ENCODE measurements around the gene FXYD2.
A peak's percentile ranks its signal among the peaks of the same experiment; 100 is the strongest.

FXYD2 gene

DNA sequence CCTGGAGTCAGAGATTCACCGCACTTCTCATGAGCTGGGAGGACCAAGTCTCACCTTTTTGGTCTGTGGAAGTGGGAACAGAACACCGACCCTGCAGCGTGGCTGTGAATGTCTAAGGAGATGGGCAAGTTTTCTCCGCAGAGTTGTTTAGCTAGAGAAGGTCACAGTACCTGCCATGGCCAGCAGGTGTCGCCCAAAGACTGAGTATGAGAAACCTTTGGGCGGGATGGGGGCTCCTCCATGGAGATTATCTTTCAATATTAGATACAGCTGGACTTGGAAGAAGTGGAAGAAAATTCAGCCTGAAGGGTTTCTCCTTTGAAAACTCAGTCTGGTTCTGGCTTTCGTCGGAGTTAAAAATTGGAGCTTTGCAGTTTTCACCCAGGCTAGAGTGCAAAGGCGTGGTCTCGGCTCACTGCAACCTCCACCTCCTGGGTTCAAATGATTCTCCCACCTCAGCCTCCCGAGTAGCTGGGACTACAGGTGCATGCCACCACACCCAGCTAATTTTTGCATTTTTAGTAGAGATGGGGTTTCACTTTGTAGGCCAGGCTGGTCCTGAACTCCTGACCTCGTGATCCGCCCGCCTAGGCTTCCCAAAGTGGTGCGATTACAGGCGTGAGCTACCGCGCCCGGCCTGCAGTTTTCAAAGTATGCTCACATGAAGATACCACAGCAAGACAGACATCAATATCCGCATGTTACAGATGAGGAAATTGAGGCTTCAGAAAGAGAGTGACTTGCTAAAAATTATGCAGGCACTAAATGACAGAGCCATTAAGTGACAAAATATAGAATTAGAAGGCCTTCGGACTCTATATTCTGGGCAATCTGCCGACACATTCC, 16.8 kb downstream of the FXYD2 start:
- DNase-seq (ENCODE audit: low read depth), result no peak
- TF ChIP-seq, protein P1, sequence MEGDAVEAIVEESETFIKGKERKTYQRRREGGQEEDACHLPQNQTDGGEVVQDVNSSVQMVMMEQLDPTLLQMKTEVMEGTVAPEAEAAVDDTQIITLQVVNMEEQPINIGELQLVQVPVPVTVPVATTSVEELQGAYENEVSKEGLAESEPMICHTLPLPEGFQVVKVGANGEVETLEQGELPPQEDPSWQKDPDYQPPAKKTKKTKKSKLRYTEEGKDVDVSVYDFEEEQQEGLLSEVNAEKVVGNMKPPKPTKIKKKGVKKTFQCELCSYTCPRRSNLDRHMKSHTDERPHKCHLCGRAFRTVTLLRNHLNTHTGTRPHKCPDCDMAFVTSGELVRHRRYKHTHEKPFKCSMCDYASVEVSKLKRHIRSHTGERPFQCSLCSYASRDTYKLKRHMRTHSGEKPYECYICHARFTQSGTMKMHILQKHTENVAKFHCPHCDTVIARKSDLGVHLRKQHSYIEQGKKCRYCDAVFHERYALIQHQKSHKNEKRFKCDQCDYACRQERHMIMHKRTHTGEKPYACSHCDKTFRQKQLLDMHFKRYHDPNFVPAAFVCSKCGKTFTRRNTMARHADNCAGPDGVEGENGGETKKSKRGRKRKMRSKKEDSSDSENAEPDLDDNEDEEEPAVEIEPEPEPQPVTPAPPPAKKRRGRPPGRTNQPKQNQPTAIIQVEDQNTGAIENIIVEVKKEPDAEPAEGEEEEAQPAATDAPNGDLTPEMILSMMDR (IDR thresholded peaks at IDR 0.05; ENCODE audit: control insufficient read depth, extremely low read depth, insufficient read depth), result peak; percentile 84

DNA sequence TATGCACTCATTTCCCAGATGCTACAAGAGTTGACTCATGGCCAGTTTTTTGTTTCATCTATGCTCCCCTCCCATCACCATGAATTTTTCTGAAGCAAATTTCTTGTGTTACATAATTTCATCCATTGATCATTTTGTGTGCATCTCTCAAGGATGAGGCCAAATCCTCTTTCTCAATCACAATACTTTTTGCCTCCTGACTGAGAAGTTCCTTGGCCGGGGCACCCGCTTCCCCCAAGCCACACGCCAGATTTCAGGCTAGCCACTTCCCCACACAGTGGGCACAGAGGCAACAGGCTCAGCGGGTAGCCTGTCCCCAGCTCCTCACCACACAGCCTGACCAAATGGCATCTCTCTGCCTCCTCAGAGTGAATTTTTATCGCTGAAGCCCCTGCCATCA, 17.7 kb downstream of the FXYD2 start:
- DNase-seq (ENCODE audit: low read depth), result no peak
- H3K4me3 ChIP-seq (ENCODE audit: low read depth, low read length), result no peak overlapping the region
- TF ChIP-seq, protein P1 (IDR thresholded peaks at IDR 0.05; ENCODE audit: control insufficient read depth, extremely low read depth, insufficient read depth), result no peak

More for the DNA sequence above, 16.8 kb downstream of the FXYD2 start:
- H3K4me3 ChIP-seq (ENCODE audit: low read depth, low read length), result no peak overlapping the region

DNA sequence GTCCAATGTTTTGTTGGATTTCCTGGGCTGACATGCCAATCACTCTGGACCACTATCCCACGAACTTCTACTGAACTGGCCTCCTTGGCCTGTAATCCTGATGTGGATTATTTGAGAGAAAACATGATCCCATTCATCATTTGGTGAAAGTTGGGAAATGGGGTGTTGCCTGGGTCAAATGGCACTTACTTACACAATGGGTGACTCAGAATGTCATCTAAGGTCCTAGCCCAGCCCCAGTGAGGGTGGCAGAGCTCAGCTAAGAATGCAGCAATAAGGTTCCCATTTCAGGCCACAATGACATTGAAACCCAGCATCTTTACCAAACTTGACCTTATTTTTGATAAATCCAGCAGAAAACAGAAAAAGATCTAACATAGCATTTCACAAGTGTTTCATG, 19.5 kb downstream of the FXYD2 start:
- TF ChIP-seq, protein P1 (IDR thresholded peaks at IDR 0.05; ENCODE audit: control insufficient read depth, extremely low read depth, insufficient read depth), result no peak
- no peak for DNase-seq (ENCODE audit: low read depth)
- no peak overlapping the region for H3K4me3 ChIP-seq (ENCODE audit: low read depth, low read length)

DNA sequence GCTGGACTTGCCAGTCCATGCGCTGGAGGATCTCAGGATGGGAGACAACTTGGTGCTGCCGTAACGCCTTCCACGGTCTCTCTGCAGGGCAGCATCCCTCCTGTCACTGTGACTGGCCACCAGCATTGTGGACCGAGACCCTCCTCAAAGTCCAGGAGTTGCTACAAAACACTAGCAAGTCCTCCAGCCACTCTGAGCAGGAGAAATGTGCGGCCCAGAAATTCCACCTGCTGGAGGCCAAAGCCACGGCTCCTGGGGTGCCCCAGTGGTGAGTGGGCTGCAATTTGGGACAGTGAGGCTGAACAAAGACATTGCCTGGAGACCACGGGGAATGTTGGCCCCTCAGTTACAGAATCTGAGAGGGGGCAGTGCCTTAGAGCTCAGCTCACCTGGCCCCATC, 20.6 kb downstream of the FXYD2 start:
- TF ChIP-seq, protein P1 (IDR thresholded peaks at IDR 0.05; ENCODE audit: control insufficient read depth, extremely low read depth, insufficient read depth), result no peak
- no peak overlapping the region for H3K4me3 ChIP-seq (ENCODE audit: low read depth, low read length)
- no peak for DNase-seq (ENCODE audit: low read depth)

DNA sequence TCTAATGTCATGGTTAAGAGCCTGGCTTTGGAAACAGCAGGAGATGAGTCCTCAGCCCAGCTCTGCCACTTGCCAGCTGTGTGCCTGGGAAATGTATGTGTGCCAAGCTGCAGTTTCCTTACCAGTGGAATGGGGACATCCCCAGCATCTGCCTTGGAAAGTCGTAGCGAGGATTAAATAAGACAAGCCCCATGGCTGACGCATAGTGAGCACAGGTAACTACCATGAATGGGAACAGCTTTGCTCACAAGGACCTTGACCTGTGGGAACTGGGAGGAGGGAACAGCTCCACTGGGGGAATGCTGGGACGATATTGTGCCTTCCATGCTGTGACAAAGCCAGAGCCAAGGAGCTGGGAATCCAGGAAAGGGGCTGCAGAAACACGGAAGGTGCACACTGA, 24.9 kb downstream of the FXYD2 start:
- no peak overlapping the region for H3K4me3 ChIP-seq (ENCODE audit: low read depth, low read length)
- TF ChIP-seq, protein P1 (IDR thresholded peaks at IDR 0.05; ENCODE audit: control insufficient read depth, extremely low read depth, insufficient read depth), result no peak
- no peak for DNase-seq (ENCODE audit: low read depth)

DNA sequence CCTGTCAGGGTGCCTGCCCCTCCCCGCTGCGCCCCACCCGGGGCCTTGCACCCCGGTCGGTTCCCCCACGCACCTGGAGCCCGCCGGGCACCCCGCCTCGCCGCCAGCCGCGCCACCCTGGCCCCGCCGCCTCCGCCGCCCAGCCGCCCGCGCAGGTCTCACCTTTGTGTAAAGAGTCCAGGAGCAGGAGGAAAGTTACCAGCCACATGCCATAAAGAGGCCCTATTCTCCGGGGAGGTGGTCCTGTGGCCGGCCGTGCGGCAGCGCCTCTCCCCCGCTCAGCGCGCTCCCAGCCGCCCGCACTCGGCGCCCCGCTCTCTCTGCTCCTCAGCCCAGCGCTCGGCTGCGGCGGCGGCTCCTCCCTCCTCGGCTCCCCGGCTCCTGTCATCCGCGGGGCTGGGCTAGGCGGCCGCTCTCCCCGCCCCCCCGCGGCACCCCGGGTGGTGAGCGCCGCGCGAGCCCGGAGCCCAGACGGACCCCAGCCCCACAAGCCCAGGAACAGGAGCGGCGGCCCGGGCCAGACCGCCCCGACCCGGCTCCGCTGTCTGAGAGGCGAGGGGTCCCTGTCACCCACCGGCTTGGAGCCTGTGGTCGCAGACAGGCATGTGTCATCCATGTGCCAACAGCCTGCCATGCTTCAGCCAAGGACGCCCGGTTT, 27.5 kb downstream of the FXYD2 start, which contains the start of gene DSCAML1:
Gene DSCAML1, minus strand, starts transcription at position 345 of the 658 bp plus-strand sequence. Its CDS starts 137 bp downstream, at position 208.
- TF ChIP-seq, protein P1 (IDR thresholded peaks at IDR 0.05; ENCODE audit: control insufficient read depth, extremely low read depth, insufficient read depth), result no peak
- DNase-seq (ENCODE audit: low read depth), result no peak
- H3K4me3 ChIP-seq (ENCODE audit: low read depth, low read length), result no peak within 1 kb of the TSS
